Stimulated activated CD4-positive, alpha-beta T cell treated with anti-CD3 and anti-CD28 coated beads, Interleukin-4, amount 100 ng/mL, for 48 hours (primary cell): ENCODE results near the gene RASGRF1.

Experiments used
- DNase-seq, 2 donors: peaks; one replicate each; pipeline ENCODE4 v3.0.0-alpha.2; 2020; ENCODE audit warnings: low read depth in 2 of 2

RASGRF1 gene

GRCh38 chr15:79094611-79095021 is 4.0 kb upstream of the RASGRF1 start:
- DNase-seq, result no peak

DNA sequence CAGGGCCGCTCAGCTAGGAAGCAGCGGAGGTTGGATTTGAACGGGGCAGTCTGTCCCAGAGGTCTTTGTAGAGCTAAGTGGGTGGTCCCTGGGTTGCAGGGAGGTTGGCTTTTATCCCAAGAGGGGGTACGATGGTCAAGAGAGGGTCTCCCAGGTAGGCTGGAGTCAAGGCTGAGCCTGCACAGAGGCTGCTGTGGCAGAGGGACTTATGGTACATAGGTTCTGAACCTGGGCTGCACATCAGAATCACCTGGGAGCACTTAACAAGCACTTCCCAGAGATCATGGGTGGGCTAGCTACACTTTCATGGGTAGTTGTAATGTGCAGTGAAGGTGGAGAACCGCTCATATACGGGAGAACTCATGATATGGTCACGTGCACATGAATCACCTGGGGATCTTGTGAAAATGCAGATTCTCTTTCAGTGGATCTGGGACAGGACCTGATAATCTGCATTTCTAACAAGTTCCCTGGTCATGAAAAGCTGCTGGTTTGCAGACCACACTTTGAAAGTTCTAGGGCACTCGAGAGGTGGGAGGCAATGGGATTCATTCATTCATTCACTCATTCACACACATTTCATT is 2.9 kb upstream of the RASGRF1 start:
- DNase-seq, result no peak

DNA sequence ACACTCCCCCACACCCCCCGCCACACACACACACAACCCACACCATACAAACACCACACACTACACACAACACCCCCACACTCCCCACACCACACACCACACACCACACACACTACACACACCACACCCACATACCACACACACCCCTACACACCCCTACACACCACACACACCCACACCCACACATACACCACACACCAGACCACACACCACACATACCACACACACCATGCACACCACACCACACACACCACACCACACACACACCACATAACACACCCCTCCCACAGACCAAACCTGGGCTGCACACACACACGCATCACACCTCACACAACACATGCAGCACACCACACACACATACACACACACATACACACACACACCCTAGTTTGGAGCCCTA is 1.8 kb upstream of the RASGRF1 start:
- DNase-seq, result no peak

GRCh38 chr15:79091204-79091867 is 756 bp upstream of the RASGRF1 start:
- DNase-seq, result peak in 1 of 2 donors; percentile 10

- no peak for DNase-seq
Measured at GRCh38 chr15:79089890-79090486, 592 bp downstream of the RASGRF1 start.

GRCh38 chr15:79089331-79089889 is 1.2 kb downstream of the RASGRF1 start:
- no peak for DNase-seq

GRCh38 chr15:79088426-79089205 is 2.0 kb downstream of the RASGRF1 start:
- no peak for DNase-seq

GRCh38 chr15:79086814-79087213 is 3.8 kb downstream of the RASGRF1 start:
- DNase-seq, result no peak

DNA sequence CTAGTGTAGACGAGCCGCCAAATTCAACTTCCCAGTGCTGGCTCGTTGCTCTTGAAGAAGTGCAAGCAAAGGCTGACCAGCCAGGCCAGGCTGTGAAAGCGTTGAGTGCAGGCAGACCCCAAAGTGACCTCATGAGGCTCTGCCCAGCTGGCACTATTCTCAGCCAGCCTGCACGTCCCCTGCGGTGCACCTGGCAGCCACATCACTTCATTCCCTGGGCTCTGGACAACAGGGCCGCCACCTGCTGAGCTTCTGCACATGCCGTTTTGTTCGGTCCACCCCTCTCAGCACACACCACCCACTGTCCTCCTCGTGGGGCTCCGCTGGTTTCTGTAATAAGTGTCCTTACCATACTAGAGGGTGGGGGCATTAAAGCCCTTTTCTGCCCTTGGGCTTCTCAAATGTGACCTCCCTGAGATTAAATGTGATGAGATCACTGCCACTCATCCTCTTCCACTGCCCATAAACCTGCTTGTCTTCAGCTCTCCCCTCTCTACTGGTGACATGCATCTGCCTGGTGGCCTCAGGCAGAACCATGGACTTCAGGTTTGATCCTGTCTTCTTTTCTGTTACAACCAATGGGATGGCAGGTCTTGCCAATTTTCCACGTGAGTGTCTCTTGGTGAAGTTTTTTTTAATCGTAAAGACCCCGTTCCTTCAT is 6.1 kb downstream of the RASGRF1 start:
- no peak for DNase-seq

DNA sequence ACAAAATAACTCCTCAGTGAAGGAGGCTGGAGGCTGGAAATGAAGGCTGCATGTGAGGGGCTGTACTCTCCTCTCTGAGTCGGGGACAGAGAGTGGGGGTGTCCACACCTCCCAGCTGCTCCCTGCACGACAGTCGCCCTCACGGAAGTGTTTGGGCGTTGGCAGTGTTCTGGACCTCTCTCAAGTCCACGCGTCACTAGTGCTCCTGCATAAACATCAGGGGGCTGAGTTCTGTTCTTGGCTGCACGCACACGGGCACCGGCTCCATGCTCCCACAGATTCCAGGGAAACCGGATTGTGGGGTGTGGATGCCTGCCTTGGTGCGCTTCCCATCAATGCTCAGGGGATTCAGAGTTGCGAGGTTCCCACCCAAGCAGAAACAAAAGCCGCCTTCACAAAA is 7.4 kb downstream of the RASGRF1 start:
- no peak for DNase-seq

DNA sequence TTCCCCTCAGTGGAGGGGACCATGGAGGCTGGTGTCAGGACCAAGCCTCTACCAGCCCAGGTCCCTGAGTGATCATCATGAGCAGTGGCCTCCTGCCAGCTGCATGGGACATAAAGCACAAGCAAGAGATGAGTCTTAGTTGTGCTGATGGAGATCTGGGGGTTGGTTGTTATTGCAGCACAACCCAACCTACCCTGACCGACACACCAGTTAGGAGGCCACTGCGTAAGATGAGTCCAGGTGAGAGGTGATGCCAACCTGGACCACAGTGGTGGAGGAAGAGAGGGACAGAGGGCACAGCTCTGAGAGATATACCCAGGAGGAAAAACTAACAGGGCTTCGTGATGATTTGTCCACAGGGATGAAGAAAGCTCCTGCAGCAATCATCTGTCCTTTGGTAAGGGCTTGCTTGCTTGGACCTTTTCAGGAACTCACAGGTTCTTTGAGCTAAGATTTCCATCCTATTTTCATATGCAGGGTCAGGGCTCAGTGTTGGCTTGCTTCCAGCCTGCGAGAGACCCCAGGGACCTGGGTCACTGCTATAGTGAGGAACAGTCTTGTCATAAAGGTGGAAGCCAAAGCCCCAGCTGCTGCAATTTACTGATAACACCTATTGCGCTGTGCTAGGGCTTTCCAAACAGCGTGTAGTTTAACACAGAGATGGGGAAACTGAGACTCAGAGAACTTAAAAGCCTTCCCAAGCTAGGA is 8.1 kb downstream of the RASGRF1 start:
- no peak for DNase-seq

DNA sequence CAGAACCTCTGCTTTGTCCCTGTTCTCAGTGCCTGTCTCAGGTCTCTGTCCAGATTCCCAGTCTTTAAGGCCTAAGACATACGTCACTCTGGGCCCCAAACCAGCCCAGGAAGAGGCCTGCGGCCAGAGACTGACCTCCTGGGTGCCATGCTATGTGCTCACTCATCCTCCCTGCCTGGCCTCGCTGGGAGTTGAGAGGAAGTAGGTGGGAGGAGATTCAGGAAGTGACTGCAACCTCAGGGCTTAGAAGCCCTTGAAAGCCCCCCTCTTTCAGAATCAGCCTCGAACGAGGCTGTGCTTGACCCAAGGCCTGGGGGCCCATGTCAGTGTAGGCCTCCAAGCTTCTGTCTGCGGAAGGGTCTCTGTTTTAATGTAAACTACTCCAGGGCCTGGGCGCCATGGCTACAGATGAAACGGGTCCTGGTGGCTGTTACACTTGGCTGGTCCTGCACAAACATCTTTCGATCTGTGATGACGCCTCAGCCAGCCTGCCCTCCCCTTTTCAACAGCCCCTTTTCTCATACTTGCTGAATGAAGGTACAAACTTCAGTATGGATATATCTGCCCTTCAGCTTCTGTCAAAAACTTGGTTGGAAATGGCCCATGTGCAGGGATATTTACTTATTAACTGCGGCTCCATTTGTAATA is 11.7 kb downstream of the RASGRF1 start:
- no peak for DNase-seq

GRCh38 chr15:79078003-79078402 is 12.6 kb downstream of the RASGRF1 start:
- no peak for DNase-seq

DNA sequence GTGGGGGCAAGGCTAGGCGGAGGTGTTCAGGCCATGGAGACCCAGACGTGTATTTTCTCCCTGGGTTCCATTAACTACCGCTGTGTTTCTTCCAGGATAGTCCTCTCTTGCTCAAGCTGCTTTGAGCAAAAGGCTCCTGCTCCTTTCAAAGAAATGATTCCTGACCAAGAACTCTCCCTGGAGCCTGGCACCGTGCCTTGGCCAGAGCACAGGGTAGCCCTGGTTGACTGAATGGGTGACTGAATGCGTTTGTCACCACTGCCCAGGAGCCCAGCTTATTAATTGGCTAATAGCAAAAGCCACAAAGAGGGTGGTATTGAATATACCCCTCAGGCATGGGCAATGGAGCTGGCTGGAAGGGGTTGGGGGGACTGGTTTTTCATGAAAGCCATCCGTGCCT is 13.9 kb downstream of the RASGRF1 start:
- DNase-seq, result no peak

DNA sequence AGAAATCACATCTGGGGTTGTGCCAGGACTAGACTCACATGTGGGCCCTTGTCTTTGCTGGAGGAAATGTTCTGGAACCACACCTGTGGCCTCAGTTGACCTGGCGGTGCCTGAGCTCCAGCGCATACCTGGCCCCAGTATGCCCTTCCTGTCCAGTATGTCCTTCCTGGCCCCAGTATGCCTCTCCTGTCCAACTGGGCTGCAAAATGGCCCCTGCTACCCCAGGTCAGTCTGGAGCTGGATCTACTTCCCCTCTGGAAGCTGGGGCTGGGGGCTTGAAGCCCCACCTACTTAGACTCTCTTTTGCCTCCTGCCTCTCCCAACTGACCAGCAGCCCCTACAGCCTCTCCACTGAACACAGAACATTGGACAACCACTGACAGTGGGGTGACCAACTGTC is 15.3 kb downstream of the RASGRF1 start:
- no peak for DNase-seq

DNA sequence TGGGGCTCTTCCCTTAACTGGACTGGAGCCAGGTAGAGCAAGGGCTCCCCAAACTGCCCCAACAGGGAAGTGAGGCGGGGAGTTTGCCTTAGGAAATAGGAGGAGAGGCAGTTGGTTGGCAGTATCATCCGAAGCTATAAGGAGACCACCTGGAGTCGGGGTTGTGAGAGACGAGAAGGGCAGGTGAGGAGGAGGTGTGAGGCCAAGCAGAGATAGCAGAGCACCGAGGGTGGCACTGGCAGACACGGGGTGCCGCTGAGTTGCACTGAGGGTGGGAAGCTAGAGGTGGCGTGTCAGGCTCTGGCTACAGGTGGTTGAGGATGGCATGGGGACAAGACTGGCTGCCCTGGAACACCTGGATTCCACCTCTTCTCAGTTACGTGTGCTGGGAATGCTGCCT is 17.2 kb downstream of the RASGRF1 start:
- no peak for DNase-seq

DNA sequence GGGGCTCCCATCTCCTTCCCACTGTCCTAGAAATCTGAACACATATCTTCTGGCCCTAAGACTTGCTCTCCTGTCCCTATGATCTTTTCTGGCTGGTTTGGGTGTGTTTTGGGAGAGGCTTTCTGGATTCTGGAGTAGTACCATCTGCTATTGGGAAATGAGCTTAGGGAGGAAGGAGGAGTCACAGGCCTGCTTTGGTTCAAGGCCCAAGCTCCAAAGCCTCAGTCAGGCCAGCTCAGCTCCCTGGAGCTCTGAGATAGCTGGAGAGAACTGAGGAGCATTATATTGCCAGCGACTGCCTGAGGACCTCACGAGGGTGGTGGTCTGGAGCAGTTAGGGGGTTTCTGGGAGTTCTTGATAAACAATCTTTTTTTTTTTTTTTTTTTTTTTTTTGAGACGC is 18.7 kb downstream of the RASGRF1 start:
- no peak for DNase-seq

GRCh38 chr15:79068790-79069189 is 21.8 kb downstream of the RASGRF1 start:
- DNase-seq, result no peak

GRCh38 chr15:79067969-79068368 is 22.6 kb downstream of the RASGRF1 start:
- no peak for DNase-seq

GRCh38 chr15:79067072-79067833 is 23.3 kb downstream of the RASGRF1 start:
- no peak for DNase-seq
